ENCODE results near the gene SPRY2.
"Not testable (repeated sequence)": the region's sequence is repeated elsewhere in the genome, so short reads cannot be mapped to it uniquely, and the experiment has no call there.

Gene SPRY2

GRCh38 chr13:80367473-80367872, 26.5 kb upstream of the SPRY2 start:
- no peak overlapping the region for H3K4me3 ChIP-seq (ENCODE audit: low read length)
- H3K36me3 ChIP-seq (ENCODE audit: control insufficient read depth, insufficient read depth, low read length), result no peaks in the 10 kb centered on the region
- H3K27ac ChIP-seq (ENCODE audit: low read depth, low read length), result no peak overlapping the region

GRCh38 chr13:80363890-80364503, 23.1 kb upstream of the SPRY2 start:
- Histone ChIP-seq H3K9ac (ENCODE audit: low read length) (no peak overlapping the region), H3K36me3 (ENCODE audit: control insufficient read depth, insufficient read depth, low read length) (no peaks in the 10 kb centered on the region), H3K27me3 (ENCODE audit: control insufficient read depth, insufficient read depth, low read length) (no peaks in the 10 kb centered on the region), H3K4me1 (ENCODE audit: control insufficient read depth, insufficient read depth, low read length) (no peaks in the 10 kb centered on the region), H3K27ac (ENCODE audit: low read depth, low read length) (no peak overlapping the region), H3K4me3 (ENCODE audit: low read length) (no peak overlapping the region)

More at GRCh38 chr13:80367473-80367872, 26.5 kb upstream of the SPRY2 start:
- H3K9ac ChIP-seq (ENCODE audit: low read length), result no peak overlapping the region
- H3K4me1 ChIP-seq (ENCODE audit: control insufficient read depth, insufficient read depth, low read length), result no peaks in the 10 kb centered on the region
- H3K27me3 ChIP-seq (ENCODE audit: control insufficient read depth, insufficient read depth, low read length), result no peaks in the 10 kb centered on the region

GRCh38 chr13:80362481-80362880, 21.6 kb upstream of the SPRY2 start:
- Histone ChIP-seq H3K4me1 (ENCODE audit: control insufficient read depth, insufficient read depth, low read length) (no peaks in the 10 kb centered on the region), H3K36me3 (ENCODE audit: control insufficient read depth, insufficient read depth, low read length) (no peaks in the 10 kb centered on the region), H3K27me3 (ENCODE audit: control insufficient read depth, insufficient read depth, low read length) (no peaks in the 10 kb centered on the region), H3K9ac (ENCODE audit: low read length) (no peak overlapping the region), H3K4me3 (ENCODE audit: low read length) (no peak overlapping the region), H3K27ac (ENCODE audit: low read depth, low read length) (peak overlapping the region; percentile 1)

GRCh38 chr13:80361883-80362327, 21.0 kb upstream of the SPRY2 start:
- H3K4me3 ChIP-seq (ENCODE audit: low read length), result no peak overlapping the region
- peak overlapping the region; percentile 40 for H3K27ac ChIP-seq (ENCODE audit: low read depth, low read length)
- H3K27me3 ChIP-seq (ENCODE audit: control insufficient read depth, insufficient read depth, low read length), result no peaks in the 10 kb centered on the region
- no peaks in the 10 kb centered on the region for H3K4me1 ChIP-seq (ENCODE audit: control insufficient read depth, insufficient read depth, low read length)
- no peak overlapping the region for H3K9ac ChIP-seq (ENCODE audit: low read length)
- no peaks in the 10 kb centered on the region for H3K36me3 ChIP-seq (ENCODE audit: control insufficient read depth, insufficient read depth, low read length)

GRCh38 chr13:80361298-80361697, 20.4 kb upstream of the SPRY2 start:
- no peak overlapping the region for H3K27ac ChIP-seq (ENCODE audit: low read depth, low read length)
- no peak overlapping the region for H3K9ac ChIP-seq (ENCODE audit: low read length)
- no peaks in the 10 kb centered on the region for H3K36me3 ChIP-seq (ENCODE audit: control insufficient read depth, insufficient read depth, low read length)
- no peaks in the 10 kb centered on the region for H3K27me3 ChIP-seq (ENCODE audit: control insufficient read depth, insufficient read depth, low read length)
- no peak overlapping the region for H3K4me3 ChIP-seq (ENCODE audit: low read length)
- H3K4me1 ChIP-seq (ENCODE audit: control insufficient read depth, insufficient read depth, low read length), result no peaks in the 10 kb centered on the region

GRCh38 chr13:80360453-80360800, 19.5 kb upstream of the SPRY2 start:
- Histone ChIP-seq H3K27ac (ENCODE audit: low read depth, low read length) (no peak overlapping the region), H3K9ac (ENCODE audit: low read length) (no peak overlapping the region), H3K27me3 (ENCODE audit: control insufficient read depth, insufficient read depth, low read length) (no peaks in the 10 kb centered on the region), H3K4me1 (ENCODE audit: control insufficient read depth, insufficient read depth, low read length) (no peaks in the 10 kb centered on the region), H3K36me3 (ENCODE audit: control insufficient read depth, insufficient read depth, low read length) (no peaks in the 10 kb centered on the region), H3K4me3 (ENCODE audit: low read length) (no peak overlapping the region)

GRCh38 chr13:80359778-80360452, 19.0 kb upstream of the SPRY2 start:
- no peak overlapping the region for H3K9ac ChIP-seq (ENCODE audit: low read length)
- no peaks in the 10 kb centered on the region for H3K4me1 ChIP-seq (ENCODE audit: control insufficient read depth, insufficient read depth, low read length)
- no peaks in the 10 kb centered on the region for H3K27me3 ChIP-seq (ENCODE audit: control insufficient read depth, insufficient read depth, low read length)
- no peaks in the 10 kb centered on the region for H3K36me3 ChIP-seq (ENCODE audit: control insufficient read depth, insufficient read depth, low read length)
- no peak overlapping the region for H3K4me3 ChIP-seq (ENCODE audit: low read length)
- no peak overlapping the region for H3K27ac ChIP-seq (ENCODE audit: low read depth, low read length)

GRCh38 chr13:80359414-80359777, 18.5 kb upstream of the SPRY2 start:
- no peak overlapping the region for H3K4me3 ChIP-seq (ENCODE audit: low read length)
- H3K27me3 ChIP-seq (ENCODE audit: control insufficient read depth, insufficient read depth, low read length), result no peaks in the 10 kb centered on the region
- H3K9ac ChIP-seq (ENCODE audit: low read length), result no peak overlapping the region
- no peaks in the 10 kb centered on the region for H3K36me3 ChIP-seq (ENCODE audit: control insufficient read depth, insufficient read depth, low read length)
- H3K27ac ChIP-seq (ENCODE audit: low read depth, low read length), result no peak overlapping the region
- H3K4me1 ChIP-seq (ENCODE audit: control insufficient read depth, insufficient read depth, low read length), result no peaks in the 10 kb centered on the region

GRCh38 chr13:80355496-80356094, 14.7 kb upstream of the SPRY2 start:
- H3K36me3 ChIP-seq (ENCODE audit: control insufficient read depth, insufficient read depth, low read length); H3K9ac ChIP-seq (ENCODE audit: low read length); H3K27me3 ChIP-seq (ENCODE audit: control insufficient read depth, insufficient read depth, low read length); H3K4me3 ChIP-seq (ENCODE audit: low read length); H3K4me1 ChIP-seq (ENCODE audit: control insufficient read depth, insufficient read depth, low read length); H3K27ac ChIP-seq (ENCODE audit: low read depth, low read length): not testable (repeated sequence)

- Histone ChIP-seq H3K27me3 (ENCODE audit: control insufficient read depth, insufficient read depth, low read length) (no peaks in the 10 kb centered on the region), H3K27ac (ENCODE audit: low read depth, low read length) (no peak overlapping the region), H3K4me1 (ENCODE audit: control insufficient read depth, insufficient read depth, low read length) (no peaks in the 10 kb centered on the region), H3K36me3 (ENCODE audit: control insufficient read depth, insufficient read depth, low read length) (no peaks in the 10 kb centered on the region), H3K9ac (ENCODE audit: low read length) (no peak overlapping the region), H3K4me3 (ENCODE audit: low read length) (no peak overlapping the region)
Measured at GRCh38 chr13:80348750-80349149, 7.8 kb upstream of the SPRY2 start.

- Histone ChIP-seq H3K9ac (ENCODE audit: low read length) (no peak overlapping the region), H3K4me3 (ENCODE audit: low read length) (no peak overlapping the region), H3K36me3 (ENCODE audit: control insufficient read depth, insufficient read depth, low read length) (no peaks in the 10 kb centered on the region), H3K27me3 (ENCODE audit: control insufficient read depth, insufficient read depth, low read length) (no peaks in the 10 kb centered on the region), H3K27ac (ENCODE audit: low read depth, low read length) (no peak overlapping the region), H3K4me1 (ENCODE audit: control insufficient read depth, insufficient read depth, low read length) (no peaks in the 10 kb centered on the region)
Measured at GRCh38 chr13:80348314-80348713, 7.4 kb upstream of the SPRY2 start.

- no peak overlapping the region for H3K27ac ChIP-seq (ENCODE audit: low read depth, low read length)
- H3K9ac ChIP-seq (ENCODE audit: low read length), result no peak overlapping the region
- no peaks in the 10 kb centered on the region for H3K27me3 ChIP-seq (ENCODE audit: control insufficient read depth, insufficient read depth, low read length)
- no peaks in the 10 kb centered on the region for H3K4me1 ChIP-seq (ENCODE audit: control insufficient read depth, insufficient read depth, low read length)
- no peak overlapping the region for H3K4me3 ChIP-seq (ENCODE audit: low read length)
- no peaks in the 10 kb centered on the region for H3K36me3 ChIP-seq (ENCODE audit: control insufficient read depth, insufficient read depth, low read length)
Measured at GRCh38 chr13:80345771-80346510, 5.0 kb upstream of the SPRY2 start.

All from rectal smooth muscle tissue (tissue), 1 donor.